T-helper 9 cell (primary cell): ENCODE data around the gene UBA6.
"Not testable (repeated sequence)": the region's sequence is repeated elsewhere in the genome, so short reads cannot be mapped to it uniquely, and the experiment has no call there.

Experiments used
- DNase-seq: peaks from one replicate; pipeline ENCODE4 v3.0.0-alpha.2; 2020

UBA6 gene

GRCh38 chr4:67713529-67714247 lies 12.7 kb upstream of the UBA6 start:
- DNase-seq, result no peak

DNA sequence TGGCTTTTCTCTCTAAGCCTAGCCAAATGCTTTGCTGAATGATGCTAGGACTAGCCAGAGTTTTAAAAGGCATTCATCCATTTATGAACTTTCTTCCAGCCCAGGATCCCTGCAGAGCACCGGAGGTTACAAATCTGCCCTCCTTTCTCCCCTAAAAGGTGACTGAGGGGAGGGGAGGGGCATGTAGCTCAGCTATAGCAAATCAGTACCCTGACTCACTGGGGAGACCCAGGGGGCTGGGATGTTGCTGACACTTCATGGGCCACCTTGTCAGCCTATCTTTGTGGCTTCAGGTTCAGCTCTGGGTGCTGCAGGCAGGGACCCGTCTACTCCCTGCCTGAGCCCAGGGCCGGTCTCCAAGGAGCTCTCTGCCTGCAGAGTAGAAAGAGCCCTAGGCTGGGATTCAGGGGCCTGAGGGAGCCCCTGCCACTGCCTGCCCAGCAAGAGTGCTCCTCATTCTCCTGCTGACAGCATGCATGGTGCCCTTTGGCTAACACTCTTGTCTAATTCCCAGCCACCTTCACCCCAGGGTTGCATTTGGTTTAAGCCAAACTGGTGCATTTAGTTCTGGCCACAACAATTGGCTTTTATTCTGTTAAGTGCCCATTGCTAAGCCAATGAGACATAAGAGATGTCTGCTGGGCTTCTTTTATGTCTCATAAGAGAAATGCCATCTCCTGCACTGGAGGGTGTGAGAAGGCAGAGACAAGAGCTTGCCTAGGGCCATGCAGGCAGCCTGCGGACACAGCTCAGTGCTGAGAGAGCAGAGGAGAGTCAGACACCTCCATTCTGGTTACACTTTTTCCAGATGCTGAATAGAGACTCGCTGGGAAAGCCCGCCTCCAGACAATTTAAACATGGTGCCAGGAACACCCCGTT lies 11.9 kb upstream of the UBA6 start:
- no peak for DNase-seq

DNA sequence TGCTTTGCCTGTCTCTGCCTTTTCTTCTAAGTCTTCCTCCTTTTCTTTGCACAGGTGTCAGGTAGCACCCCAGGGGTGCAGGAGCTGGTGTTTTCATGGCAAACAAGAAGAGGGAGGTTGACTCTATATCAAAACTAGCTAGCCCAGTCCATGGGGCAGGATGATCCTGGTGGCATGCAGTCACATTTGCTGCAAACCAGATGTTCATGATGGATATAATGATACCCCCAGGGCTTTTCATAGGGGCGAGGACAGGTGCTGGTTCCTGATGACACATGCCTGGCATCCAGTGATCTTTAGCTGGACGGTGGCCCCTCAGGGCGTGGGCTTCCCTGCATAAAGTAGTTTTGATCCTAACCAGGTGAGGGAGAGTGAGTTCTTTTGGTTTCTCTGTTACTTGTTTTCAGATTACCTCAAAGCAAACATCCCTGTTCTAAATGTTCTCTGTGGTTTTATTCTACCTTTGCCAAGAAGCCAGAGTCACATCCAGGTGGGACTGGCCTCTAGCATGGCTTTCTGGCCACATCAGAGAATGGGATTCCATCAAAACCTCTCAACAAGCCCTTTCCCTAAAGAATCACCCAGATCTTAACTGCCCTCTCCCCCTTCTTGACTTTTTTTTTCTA lies 11.2 kb upstream of the UBA6 start:
- DNase-seq, result no peak

DNA sequence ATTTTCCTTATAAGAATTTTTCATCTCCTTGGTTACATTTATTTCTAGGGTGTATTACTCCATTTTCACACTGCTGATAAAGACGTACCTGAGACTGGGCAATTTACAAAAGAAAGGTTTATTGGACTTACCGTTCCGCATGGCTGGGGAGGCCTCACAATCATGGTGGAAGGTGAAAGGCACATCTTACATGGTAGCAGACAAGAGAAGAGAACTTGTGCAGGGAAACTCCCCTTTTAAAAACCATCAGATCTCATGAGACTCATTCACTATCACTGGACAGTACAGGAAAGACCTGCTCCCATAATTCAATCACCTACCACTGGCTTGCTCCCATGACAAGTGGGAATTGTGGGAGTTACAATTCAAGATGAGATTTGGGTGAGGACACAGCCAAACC lies 5.7 kb upstream of the UBA6 start:
- not testable (repeated sequence) for DNase-seq

DNA sequence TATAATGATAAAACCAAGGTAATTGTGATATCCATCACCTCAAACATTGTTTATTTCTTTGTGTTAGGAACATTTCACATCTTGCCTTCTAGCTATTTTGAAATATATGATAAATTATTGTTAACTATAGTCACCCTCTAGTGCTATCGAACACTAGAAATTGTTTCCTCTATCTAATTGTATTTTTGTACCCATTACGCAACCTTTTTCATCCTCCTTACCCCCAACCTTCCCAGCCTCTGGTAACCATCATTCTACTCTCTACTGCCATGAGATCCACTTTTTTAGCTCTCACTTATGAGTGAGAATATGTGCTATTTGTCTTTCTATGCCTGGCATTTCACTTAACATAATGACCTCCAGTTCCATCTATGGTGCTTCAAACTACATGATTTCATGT lies 3.9 kb upstream of the UBA6 start:
- DNase-seq, result no peak

DNA sequence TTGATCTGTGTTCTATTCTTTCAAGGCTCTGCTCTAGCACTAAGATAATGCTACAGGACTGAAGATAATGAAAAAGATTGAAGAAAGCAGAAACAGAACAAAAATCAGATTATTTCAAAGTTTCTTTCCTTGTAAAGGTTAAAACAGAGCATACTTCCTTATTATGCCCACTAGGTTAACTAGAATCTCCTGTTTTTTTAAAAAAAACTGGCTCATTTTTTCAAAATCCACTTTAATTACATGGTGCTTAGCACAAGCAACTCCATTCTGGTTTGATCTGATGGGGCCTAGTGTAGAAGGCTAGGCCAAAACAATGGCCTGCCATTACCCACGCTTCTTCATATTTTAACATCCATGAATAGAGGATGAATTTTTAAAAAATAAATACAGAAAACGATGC lies 1.2 kb upstream of the UBA6 start:
- DNase-seq, result no peak

DNA sequence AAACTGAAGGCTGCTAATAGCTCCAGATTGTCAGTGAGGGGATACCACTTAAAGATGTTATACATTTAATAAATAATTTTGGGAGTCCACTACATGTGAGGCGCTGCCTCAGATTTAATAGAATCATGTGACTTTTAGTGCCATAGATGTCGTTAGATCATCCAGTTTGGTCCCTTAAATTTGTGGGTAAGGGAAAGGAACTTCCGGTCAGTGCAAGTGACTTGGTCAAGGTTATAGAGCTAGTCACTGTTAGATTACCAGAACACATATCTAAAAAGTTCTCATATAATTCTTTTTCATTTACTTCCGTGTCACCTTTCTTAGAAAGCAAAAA lies 529 bp upstream of the UBA6 start:
- no peak for DNase-seq

DNA sequence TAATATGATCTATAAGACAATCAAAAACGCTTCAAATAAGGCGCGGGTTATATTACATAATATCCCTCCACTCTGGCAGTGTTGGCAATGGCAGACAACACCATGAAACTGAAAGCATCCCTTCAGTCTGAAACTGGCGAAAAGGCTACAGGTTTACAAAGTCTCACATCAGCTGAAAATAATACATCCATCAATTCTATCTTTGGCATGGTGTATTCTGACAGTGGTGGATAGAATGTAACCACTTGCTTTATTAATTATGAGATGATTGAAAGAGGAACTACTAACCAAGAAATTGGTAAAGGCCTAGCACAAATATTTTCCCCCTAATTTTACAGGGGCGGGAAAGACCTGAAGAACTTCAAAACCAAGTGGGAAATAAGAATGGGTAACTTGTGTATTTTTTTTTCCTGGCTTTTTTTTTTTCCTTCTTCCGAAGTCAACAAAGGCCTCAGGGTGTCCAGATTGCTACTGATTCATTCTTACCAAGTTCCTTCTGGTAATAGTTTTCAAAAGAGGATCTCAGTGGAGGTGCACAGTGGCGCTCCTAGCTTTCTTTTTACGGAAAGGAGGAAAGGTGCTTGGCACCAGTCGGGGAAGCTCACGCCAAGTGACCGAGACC lies 728 bp downstream of the UBA6 start:
- DNase-seq, result no peak

DNA sequence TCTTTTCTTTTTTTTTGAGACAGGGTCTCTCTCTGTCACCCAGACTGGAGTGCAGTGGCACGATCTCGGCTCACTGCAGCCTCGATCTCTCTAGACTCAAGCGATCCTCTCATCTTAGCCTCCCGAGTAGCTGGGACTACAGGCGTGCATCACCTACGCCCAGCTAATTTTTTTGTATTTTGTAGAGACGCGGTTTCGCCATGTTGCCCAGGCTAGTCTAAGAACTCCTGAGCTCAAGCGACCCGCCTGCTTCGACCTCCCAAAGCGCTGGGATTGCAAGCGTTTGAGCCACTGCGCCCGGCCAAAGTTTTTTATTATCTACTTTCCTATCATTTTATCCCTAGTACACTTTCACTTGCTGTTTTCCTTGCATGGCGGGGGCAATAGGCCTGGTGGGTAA lies 1.4 kb downstream of the UBA6 start:
- DNase-seq, result no peak

- DNase-seq, result no peak
These were observed 2.9 kb downstream of the UBA6 start for GRCh38 chr4:67697860-67698687.

DNA sequence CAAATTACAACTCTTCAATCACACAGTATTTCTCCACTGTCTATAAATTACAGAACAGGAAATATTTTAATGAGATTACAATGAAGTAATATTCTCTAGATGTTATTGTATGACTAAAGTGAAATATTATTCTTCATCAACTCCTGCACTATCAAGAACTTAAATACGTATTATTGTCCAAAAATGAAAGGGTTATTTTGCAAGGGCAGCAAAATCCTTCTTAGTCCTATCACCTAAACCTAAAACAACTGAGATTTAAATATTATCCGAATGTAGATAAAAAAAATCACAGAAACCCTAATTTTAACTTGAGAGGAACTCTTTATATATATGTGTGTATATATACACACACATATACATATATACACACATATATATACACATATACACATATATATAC lies 4.9 kb downstream of the UBA6 start:
- DNase-seq, result no peak

GRCh38 chr4:67694662-67695061 lies 6.3 kb downstream of the UBA6 start:
- no peak for DNase-seq

GRCh38 chr4:67691328-67691727 lies 9.6 kb downstream of the UBA6 start:
- DNase-seq, result no peak

DNA sequence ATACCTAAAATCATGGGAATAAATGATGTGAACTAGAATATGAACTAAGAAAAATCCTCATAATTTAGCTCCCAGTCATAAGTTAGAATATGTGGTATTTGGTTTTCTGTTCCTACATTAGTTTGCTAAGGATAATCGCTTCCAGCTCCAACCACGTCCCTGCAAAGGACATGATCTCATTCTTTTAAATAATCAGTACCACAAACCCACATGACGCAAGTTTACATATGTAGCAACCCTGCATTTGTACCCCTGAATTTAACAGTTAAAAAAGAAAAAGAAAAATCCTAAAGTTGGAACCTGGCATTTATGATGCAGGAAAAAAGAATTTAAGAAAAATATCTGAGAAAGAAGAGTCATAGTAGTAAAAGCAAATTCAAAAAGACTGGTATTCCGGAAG lies 13.3 kb downstream of the UBA6 start:
- DNase-seq, result no peak

DNA sequence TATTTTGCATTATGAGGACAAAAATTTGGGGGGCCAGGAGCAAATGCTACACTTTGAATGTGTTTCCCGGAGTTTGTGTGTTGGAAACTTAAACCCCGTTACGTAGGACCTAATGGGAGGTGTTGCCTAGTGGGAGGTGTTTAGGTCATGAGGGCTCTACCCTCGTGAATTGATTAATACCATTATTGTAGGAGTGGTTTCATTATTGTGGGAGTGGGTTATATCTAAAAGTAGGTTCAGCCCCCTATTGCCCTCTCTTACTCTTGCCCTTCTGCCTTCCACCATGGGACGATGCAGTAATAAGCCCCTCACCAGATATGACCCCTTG lies 15.5 kb downstream of the UBA6 start:
- DNase-seq, result no peak

- DNase-seq, result no peak
These were observed 16.0 kb downstream of the UBA6 start for GRCh38 chr4:67684839-67685531.

DNA sequence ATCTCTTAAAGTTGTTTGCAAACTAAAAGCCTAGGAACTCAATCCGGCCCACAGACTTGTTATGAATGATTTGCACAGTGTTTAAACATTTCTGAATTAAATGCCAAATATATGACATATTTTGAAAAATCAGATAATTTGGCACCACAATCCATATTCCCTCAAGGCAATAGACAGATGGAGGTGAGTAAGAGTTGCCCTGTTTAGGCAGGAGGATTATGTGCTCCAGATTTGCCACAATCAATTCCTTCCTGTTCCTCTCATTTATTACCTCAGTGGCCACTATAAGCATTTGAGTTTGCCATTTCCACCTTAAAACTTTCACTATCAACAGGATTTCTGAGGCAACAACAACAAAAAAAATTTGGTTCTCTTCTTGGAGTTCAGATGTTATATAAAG lies 18.7 kb downstream of the UBA6 start:
- no peak for DNase-seq

- DNase-seq, result no peak
These were observed 20.3 kb downstream of the UBA6 start for GRCh38 chr4:67680581-67681222.

- no peak for DNase-seq
These were observed 22.3 kb downstream of the UBA6 start for GRCh38 chr4:67678612-67679011.

DNA sequence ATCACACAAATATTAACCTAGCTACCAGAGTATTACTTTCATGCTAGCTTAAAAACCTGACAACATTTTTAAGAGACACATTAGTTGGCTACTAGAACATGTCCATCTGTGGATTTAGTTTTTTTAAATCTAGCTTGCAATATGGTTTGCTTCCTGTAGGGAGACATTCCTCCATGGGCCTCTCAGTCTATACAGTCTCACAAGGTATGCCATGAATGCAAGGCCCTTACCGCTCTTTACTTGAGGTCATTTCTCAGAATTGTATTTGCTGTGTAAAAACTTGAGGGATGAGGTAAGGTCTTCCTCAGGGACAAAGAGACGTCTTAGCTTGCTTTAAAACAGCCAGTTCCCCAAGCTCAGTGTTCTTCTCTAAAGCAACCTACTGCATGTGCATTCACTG lies 26.9 kb downstream of the UBA6 start:
- no peak for DNase-seq

DNA sequence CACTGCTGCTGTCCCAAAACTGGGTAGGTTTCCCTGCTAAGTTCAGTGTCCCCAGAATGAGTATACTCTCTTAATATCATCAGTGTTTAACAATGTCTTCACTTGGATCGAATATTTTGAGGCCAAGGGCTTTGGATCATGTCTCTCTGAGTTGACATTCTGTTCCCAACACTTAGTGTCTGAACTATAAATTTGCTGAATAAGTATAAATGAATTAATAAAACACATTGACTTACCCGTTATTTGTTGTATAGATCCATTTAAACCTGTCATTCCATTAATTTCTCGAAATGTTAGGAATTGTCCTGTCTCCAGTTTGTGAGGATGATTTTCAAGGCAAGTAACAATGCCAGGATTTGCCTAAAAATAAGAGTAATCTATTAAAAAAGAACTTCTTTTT lies 32.6 kb downstream of the UBA6 start:
- no peak for DNase-seq

DNA sequence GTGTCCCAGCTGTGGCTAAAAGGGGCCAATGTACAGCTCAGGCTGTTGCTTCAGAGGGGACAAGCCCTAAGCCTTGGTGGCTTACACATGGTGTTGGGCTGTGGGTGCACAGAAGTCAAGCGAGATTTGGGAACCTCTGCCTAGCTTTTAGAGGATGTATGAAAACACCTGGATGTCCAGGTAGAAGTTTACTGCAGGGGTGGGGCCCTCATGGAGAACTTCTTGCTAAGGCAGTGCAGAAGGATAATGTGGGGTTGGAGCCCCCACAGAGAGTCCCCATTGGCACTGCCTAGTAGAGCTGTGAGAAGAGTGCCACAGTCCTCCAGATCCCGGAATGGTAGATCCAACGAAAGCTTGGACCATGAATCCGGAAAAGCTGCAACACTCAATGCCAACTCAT lies 40.5 kb downstream of the UBA6 start:
- DNase-seq, result no peak
